Stimulated activated CD8-positive, alpha-beta memory T cell treated with anti-CD3 and anti-CD28 coated beads, Interleukin-15, amount 100 ng/mL, for 24 hours (primary cell): Measurements from ENCODE around the gene TUBG1.
"Not testable (repeated sequence)": the region's sequence is repeated elsewhere in the genome, so short reads cannot be mapped to it uniquely, and the experiment has no call there.

Source experiments
- DNase-seq: peaks from one replicate; pipeline ENCODE4 v3.0.0-alpha.2; 2020; ENCODE audit warnings: low read depth

Gene TUBG1

DNA sequence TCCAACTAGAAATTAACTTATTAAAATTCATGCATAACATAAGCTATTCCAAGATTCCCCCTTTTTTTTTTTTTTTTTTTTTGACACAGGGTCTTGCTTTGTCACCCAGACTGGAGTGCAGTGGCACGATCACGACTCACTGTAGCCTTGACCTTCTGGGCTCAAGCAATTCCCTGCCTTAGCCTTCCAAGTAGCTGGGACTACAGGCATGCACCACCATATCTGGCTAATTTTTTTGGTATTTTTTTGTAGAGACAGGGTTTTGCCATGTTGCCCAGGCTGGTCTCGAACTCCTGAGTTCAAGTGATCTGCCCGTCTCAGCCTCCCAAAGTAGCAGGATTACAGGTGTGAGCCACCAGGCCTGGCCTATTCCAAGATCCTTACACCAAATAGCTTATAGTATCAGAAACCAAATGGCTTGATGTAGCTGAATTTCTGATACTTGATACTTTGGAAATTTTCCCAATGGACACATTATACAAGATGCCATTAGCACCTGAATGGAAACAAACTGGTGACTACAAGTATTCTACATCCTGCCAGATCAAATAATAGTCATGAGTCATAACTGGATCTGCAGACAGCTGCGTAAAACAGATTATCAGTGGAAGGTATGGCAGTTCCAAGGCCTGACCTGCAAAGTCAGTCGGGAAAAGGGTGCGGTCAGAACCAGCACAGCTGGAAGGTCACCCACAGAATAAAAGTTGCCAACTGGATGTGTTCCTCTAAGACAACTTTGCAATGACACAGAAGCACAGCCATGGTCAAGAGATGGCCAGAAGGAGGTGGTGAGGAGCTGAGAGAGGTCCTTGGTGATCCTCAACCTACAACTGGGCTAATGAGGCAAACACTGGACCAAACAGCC is 14.5 kb downstream of the TUBG1 start:
- DNase-seq = no peak

DNA sequence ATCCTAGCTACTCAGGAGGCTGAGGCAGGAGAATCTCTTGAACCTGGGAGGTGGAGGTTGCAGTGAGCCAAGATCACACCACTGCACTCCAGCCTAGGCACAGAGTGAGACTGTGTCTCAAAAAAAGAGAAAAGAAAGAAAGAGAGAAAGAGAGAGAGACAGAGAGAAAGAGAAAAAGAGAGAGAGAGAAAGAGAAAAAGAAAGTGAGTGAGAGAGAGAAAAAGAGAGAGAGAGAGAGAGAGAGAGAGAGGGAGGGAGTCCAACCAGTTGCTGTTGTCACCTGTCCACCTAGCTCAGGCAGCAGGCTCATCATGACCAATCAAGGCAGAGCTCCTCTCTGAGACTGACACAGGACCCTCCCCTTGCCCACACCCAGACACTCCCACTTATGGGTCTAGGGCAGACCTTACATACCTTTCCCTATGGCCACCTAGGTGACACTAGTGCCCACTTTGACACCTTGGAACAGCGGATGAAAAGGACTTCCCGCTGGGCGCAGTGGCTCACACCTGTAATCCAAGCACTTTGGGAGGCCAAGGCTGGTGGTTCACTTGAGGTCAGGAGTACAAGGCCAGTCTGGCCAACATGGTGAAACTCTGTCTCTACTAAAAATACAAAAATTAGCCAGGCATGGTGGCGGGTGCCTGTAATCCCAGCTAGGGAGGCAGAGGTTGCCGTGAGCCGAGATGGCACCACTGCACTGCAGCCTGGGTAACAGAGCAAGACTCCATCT is 17.7 kb downstream of the TUBG1 start:
- not testable (repeated sequence) for DNase-seq

DNA sequence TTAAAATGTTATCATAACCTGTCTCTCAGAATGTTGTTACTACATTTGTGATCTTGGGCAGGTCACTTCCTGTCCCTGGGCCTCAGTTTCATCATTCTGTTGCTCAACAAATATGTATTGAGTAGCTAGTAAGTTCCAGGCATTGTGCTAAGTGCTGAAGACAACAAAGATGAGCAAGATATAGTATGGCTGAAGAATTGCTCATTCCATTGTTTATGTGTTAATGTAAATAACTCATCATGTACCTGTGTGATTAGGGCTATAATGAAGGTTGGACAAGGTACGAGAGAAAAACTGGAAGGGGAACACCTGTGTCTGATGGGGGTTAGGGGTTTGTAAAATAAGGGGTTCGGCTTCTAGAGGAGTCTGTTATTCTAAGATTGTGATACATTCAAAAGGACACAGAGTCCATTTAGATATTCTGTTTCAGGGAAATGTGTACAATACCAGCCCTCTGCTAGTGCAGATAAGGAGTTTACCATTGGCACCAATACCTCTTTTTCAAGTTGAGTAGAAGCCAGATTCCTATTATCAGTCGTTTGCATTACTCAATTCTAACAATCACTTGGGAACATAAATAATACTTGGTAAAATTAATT is 20.0 kb downstream of the TUBG1 start:
- DNase-seq = no peak

DNA sequence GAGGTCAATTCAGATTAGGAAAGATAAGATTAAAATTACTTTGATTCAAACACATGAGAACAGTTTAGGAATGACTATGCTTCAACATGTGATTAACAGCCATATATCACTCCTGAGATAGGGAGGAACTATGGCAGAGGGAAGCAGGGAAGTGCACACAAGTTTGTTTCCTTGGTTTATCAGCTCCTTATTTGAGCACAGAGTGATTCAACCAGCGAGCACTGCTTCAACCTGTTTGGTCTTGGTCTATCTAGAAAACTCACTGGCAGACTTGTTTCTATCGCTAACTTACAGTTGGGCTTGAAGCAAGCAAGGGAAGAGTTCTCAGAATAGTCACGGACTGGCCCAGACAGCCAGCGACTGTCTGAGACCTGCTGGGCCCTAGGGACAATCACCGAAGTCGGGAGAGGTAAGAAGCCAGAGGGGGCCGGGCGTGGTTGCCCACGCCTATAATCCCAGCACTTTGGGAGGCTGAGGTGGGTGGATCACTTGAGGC is 23.5 kb downstream of the TUBG1 start:
- DNase-seq = no peak

DNA sequence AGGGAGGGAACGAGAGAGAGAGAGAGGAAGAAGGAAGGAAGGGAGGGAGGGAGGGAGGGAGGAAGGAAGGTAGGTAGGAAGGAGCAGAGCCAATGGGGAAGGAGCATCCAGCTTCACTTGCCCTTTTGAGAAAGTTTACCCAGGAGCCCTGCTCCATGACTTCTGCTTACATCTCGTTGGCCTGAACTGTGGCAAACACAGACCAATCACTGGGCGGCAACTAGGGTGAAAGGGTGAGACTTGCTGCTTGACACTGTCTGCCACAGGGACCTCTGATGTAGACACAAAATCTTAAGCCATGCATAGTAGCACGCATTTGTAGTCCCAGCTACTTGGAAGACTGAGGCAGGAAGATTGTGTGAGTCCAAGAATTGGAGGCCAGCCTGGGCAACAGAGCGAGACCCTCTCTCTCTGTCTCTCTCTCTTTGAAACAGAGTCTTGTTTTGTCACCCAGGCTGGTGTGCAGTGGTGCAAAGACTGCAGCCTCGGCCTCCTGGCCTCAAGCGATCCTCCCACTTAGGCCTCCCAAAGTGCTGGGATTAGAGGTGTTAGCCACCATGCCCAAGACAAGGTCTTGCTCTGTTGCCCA is 30.1 kb downstream of the TUBG1 start:
- DNase-seq = no peak

DNA sequence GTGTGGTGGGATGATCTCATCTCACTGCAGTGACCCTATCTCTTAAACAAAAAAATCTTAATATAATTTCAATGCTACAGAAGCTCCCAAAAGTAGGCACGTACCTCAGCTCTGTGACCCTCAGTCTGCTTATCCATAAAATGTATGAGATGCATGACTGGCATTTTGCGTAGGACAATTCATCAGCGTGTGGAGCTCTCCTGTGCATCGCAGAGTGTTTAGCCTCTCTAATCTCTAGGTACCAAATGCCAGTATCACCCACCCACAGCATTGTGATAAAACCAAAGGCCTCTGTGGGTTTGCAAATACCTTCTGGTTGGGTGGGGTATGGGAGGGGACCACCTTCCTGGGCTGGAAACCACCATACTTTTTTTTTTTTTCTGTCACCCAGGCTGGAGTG is 30.6 kb downstream of the TUBG1 start:
- no peak for DNase-seq

DNA sequence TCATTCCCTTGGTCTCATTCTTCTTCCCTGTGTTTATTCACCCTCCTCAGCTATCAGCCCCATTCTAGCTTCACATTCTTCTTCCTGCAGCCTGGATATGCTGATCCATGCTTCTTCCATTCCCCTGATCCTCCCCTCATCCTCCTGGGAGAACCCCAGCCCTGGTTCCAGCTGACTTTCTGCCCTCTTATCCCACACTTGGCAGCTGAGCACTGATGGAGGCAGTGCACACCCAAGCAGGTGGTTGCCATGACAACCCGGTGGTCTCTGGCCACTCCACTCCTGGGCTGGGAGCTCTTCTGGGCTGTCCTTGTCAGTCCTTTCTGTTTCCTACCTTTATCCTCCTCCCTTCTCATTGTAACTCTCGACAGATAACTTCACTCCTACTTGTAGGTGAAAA is 32.9 kb downstream of the TUBG1 start:
- no peak for DNase-seq

DNA sequence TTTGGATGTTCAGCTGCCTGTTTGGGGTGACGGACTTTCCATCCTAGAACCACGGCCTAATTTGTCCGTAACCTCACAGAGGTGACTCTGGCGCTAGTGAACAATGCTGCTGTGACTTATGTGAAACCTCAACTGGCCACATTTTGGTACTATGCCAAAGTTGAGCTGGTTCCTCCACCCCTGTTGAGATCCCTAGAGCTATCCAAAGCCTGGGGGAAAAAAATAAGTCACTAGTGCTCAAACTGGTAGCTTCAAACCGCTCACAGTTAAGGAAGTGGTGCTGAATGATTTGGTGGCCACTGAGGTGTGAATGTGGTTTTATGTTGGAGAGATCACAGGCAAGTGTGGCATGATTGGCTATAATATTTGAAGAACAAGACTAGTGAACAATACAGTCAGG is 38.3 kb downstream of the TUBG1 start:
- no peak for DNase-seq

DNA sequence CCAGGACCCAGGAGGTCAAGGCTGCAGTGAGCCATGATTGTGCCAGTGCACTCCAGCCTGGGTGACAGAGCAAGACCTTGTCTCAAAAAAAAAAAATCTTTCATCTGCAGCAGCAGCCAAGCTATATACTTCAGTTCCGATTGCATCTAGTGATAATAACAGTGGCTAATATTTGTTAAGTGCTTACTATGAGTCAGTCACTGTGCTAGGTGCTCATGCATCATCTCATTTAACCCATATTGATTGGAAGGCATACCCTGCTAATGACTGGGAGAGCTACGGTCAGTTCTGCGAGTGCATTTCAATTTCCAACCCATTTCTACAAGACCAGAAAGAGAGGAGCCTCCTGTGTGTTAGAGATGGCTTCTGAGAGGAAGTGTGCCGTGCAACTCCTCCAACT is 41.9 kb downstream of the TUBG1 start:
- DNase-seq = no peak

DNA sequence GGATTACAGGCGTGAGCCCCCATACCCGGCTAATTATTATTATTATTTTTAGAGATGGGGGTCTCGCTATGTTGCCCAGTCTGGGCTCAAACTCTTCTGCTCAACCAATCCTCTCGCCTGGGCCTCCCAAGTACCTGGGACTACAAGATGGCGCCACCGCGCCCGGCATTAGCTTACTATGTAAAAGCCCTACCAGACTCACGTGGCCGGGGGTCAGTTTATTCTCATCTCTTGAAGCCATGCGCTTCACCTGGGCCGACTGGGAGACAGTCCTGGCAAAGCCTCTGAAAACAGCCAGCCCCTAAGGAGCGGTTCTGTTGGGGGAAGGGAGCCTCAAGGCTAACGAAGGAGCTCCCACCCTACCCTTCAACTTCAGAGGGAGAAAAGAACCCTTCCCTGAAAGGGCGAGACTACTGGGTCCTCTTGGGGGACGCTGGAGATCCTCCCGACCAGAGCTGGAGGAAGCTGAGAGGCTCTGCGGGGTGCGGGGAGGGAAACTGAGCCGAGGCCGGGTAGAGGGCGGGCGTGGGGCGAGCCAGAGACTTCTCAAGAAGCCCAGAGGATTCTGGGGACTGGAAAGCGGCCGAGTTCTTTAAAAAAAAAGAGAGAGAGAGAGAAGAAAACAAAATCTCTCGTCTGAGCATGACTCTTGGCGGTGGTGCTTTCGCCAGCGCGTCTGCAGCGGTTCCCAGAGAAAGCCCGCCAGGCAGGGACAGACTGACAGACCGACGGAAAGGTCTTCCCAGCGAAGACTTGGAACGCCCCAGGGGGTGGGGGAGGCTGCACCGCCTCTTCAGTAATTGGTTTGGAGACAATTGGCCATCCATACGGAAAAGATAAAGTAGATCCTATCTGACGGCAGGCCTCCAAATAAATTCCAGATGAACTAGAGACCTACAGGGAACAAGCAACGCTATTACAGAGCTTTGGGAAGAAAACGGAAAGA is 44.0 kb downstream of the TUBG1 start:
- no peak for DNase-seq

DNA sequence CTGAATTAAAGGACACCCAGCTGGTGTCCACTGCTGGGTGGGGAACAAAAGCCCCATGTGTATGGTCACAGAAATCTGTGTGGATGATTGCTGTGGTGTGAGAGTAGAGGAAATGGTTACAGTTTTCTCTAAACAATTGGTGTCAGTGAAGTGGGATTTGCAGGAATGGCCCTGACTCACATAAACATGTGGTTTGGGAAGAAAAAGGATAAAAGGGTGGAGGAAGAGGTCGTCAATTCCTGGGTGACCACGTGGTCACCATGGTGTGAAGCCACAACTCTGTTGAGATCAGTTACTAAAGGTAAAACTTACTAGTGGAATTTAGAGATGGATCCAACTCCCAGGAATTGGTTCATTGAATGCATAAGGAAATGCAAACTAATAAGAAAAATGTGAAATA is 46.0 kb downstream of the TUBG1 start:
- no peak for DNase-seq

DNA sequence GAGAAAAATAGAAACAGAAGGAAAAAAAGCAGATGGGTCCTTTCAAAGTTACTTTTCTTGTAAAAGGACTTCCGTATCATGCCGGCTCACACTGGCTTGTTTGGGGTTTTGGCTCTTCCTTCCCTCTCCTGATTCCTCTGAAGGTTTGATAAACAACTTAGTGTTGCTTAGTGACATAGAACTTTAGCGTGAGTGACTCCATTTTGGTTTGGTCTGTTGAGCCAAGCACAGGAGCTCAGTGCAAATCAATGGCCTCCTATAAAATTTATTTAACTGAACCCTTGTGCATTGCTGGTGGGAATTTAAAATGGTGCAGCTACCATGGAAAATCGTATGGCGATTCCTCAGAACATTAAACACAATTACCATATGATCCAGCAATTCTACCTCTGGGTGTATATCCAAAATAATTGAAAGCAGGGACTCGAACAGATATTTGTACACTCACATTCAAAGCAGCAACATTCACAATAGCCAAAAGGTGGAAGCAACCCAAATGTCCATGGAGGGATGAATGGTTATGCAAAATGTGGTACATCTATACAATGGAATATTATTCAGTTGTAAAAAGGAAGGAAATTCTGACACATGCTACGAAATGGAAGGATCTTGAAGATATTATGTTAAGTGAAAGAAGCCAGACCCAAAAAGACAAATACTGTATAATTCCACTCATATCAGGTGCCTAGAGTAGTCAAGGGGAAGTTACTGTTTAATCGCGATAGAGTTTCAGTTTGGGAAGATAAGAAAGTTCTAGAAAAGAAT is 48.5 kb downstream of the TUBG1 start:
- no peak for DNase-seq

DNA sequence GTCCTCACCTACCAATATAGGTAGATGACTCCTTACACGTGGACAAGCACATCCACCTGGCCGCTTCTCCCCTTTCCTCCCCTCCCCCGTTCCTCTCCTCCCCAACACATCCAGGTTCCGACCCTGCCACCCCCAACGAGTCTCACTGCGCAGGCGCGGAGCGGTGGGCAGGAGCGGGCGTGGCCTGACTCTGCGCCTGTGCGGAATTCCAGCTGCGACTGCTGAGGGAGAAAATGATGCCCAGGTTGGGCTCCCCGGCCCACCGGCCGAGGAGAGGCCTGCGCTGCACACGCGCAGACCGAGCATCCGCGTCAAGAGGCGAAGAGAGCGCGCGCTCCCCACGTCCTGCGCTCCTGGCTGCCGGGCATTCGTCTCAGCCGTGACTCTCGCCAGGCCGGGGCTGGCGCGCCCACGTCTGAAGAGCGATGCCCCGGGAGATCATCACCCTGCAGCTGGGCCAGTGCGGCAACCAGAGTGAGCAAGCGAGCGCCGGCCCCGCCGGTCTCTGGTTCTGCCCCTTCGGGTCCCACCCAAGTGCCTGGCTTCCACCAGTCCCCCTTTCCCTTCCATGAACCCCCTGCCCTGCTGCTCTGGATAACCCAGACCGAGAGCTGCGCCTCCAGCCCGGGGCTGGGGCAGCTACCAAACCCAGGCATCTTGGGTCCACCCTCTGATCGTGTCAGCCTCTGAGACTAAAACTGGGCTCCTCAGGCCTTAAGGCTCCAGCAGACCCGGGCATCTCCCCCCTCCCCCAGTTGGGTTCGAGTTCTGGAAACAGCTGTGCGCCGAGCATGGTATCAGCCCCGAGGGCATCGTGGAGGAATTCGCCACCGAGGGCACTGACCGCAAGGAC is 49.8 kb downstream of the TUBG1 start, which contains the start of gene TUBG2:
Gene TUBG2 (plus strand): TSS at position 206 of the 853 bp plus-strand sequence. CDS start 220 bp downstream, at position 426.
- peak; percentile 67 for DNase-seq

DNA sequence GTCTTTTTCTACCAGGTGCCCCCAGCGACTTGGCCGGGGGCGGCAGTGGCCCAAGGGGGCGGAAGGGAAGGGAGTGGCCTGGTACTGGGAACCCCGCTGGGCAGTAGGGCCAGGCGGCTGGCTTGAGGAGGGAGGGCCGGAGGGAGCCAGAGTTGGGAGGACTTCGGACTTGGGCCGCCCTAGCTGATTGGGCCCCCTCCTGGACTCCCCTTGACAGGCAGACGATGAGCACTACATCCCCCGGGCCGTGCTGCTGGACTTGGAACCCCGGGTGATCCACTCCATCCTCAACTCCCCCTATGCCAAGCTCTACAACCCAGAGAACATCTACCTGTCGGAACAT is 50.4 kb downstream of the TUBG1 start:
- not testable (repeated sequence) for DNase-seq

DNA sequence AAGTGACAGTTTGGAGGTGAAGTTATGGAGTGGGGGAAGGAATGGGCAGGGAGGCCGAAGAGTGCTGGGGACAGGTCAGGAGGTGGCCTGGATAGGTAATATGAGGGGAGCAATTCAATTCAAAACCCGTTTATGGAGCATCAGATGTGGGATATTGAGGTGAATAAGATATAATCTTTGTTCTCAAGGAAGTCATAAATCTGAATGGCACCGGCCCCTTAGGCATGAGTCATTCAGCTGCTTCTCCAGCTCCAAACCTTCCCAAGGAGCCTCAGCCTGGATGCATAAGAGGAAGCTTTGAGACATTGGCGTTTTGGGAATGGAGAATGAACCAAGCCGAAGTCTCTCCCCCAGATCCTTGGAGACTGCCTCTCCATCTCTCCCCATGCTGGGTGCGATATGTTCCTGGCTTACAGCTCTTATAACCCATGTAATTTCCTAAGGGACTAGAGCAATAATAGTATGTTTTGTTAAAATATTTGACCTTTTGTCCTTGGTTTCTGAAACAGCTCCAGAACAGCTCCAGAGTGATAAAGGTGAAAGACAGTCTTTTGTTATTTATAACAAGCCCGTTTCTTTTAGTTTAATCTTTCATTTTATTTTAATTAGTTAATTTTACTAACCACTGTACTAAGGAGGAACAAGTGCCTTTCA is 51.3 kb downstream of the TUBG1 start:
- DNase-seq = no peak
